ENCODE measurements around the gene CRLF2. TPM values are rescaled to one million over a fixed set of nuclear protein-coding genes. Genes with fewer than 3 reads are reported as not detected.
"Not testable (repeated sequence)": the region's sequence is repeated elsewhere in the genome, so short reads cannot be mapped to it uniquely, and the experiment has no call there.

CRLF2 gene
- total RNA-seq (not detected), polyA plus RNA-seq (not detected)
- long read RNA-seq, donor 1 = 0 reads
- long read RNA-seq, donor 2 = 0 reads
- long read RNA-seq, donor 3 = 0 reads
- long read RNA-seq, donor 4 = 0 reads
- long read RNA-seq, donor 5 = 0 reads
- long read RNA-seq, donor 6 = 0 reads
- long read RNA-seq, donor 7 = 0 reads
- long read RNA-seq, donor 8, partial matches to known transcripts = 7 of 7 reads
- long read RNA-seq, donor 8, other reads (novel, unspliced or antisense) = 0 of 7 reads
- long read RNA-seq, donor 9 = 0 reads
- long read RNA-seq, donor 10 = 0 reads

- intact Hi-C loops (cut with DNase I; ENCODE audit: low total_unique reads) = no loop called here
- no peaks in the 10 kb centered on the region for H3K9me3 ChIP-seq
- no peak for TF ChIP-seq POLR2A (IDR thresholded peaks at IDR 0.05)
- TF ChIP-seq CTCF (IDR thresholded peaks at IDR 0.05) = no peak
- TF ChIP-seq EP300 (IDR thresholded peaks at IDR 0.05) = no peak
- no peak for TF ChIP-seq POLR2AphosphoS5 (IDR thresholded peaks at IDR 0.05)
- H3K36me3 ChIP-seq = no peaks in the 10 kb centered on the region
- no peaks in the 10 kb centered on the region for H3K4me1 ChIP-seq
- no peak within 1 kb of the TSS for H3K27ac ChIP-seq
- WGBS, 5 donors = 36 to 63% (median 50%) methylated on average over 5 of the region's 5 CpGs
- H3K4me3 ChIP-seq = no peak within 1 kb of the TSS
- peaks cover 0 to 4% (median 0%) of the 10 kb centered on the region in 3 donors for H3K27me3 ChIP-seq
- no peak for DNase-seq
Observed at GRCh38 chrX:1212532-1212931, at the start of gene CRLF2. Gene CRLF2 (minus strand): TSS chrX:1212649. CDS start chrX:1212634, 15 bp downstream.

GRCh38 chrX:1261771-1262170 lies 49.3 kb upstream of the CRLF2 start:
- H3K4me3 ChIP-seq; DNase-seq; H3K27ac ChIP-seq; H3K4me1 ChIP-seq; intact Hi-C loops (cut with DNase I; ENCODE audit: low total_unique reads); H3K36me3 ChIP-seq; H3K27me3 ChIP-seq: not testable (repeated sequence)
- H3K9me3 ChIP-seq = peaks cover 0 to 11% (median 0%) of the 10 kb centered on the region in 4 donors
- WGBS, 5 donors = 83 to 87% (median 85%) methylated on average over 9 of the region's 9 CpGs

GRCh38 chrX:1261285-1261684 lies 48.8 kb upstream of the CRLF2 start:
- Histone ChIP-seq H3K4me1 (no peaks in the 10 kb centered on the region), H3K36me3 (no peaks in the 10 kb centered on the region), H3K4me3 (no peak overlapping the region), H3K9me3 (peaks cover 0 to 6% (median 0%) of the 10 kb centered on the region in 4 donors), H3K27me3 (no peaks in the 10 kb centered on the region), H3K27ac (no peak overlapping the region)
- intact Hi-C loops (cut with DNase I; ENCODE audit: low total_unique reads) = no loop called here
- DNase-seq = no peak
- 0 to 66% (median 50%) methylated on average over 1 to 5 of the region's 5 CpGs for WGBS, 5 donors
- TF ChIP-seq POLR2AphosphoS5 (IDR thresholded peaks at IDR 0.05) = no peak
- no peak for TF ChIP-seq POLR2A (IDR thresholded peaks at IDR 0.05)
- TF ChIP-seq CTCF (IDR thresholded peaks at IDR 0.05) = no peak
- TF ChIP-seq EP300 (IDR thresholded peaks at IDR 0.05) = no peak

GRCh38 chrX:1252861-1253260 lies 40.4 kb upstream of the CRLF2 start:
- intact Hi-C loops (cut with DNase I; ENCODE audit: low total_unique reads) = no loop called here
- TF ChIP-seq POLR2A (IDR thresholded peaks at IDR 0.05) = no peak
- no peak for TF ChIP-seq EP300 (IDR thresholded peaks at IDR 0.05)
- no peak for TF ChIP-seq POLR2AphosphoS5 (IDR thresholded peaks at IDR 0.05)
- no peak for TF ChIP-seq CTCF (IDR thresholded peaks at IDR 0.05)
- no peak for DNase-seq
- Histone ChIP-seq H3K27me3 (peaks cover 0 to 22% (median 16%) of the 10 kb centered on the region in 3 donors), H3K27ac (no peak overlapping the region), H3K4me1 (peaks cover 8 to 20% (median 15%) of the 10 kb centered on the region in 4 donors), H3K4me3 (no peak overlapping the region), H3K36me3 (no peaks in the 10 kb centered on the region), H3K9me3 (peaks cover 0 to 9% (median 0%) of the 10 kb centered on the region in 4 donors)
- WGBS, 5 donors = 84 to 94% (median 85%) methylated on average over 3 of the region's 3 CpGs
